HCT116 (cell line): Measurements from ENCODE around the gene DTNB. TPM values are rescaled to one million over a fixed set of nuclear protein-coding genes. Genes with fewer than 3 reads are reported as not detected.

ENCODE experiments used
- ATAC-seq: fragments of 200-7000 bp; cut with Tn5 transposase; 2 replicates; pipeline ENCODE4 v1.9.1; 2020; ENCODE audit warnings: mild to moderate bottlenecking, moderate library complexity
- BruUV-seq: library from RNA; stranded (reverse); fragments of 400-500 nt; replicated peaks from 2 replicates; lab custom pipeline; 2021; lab: Mats Ljungman, UMichigan
- CTCF ChIA-PET: fragments of 300-600 bp; sonication (Branson Sonifier 250); formaldehyde crosslinking; loops from one replicate; lab custom pipeline; 2021; ENCODE audit warnings: antibody characterized with exemption; lab: Charles Lee
- POLR2A ChIA-PET: fragments of 300-600, 350-600 bp; sonication (Branson Sonifier 250); formaldehyde crosslinking; loops from one replicate; lab custom pipeline; 2021; ENCODE audit warnings: antibody characterized with exemption; lab: Charles Lee
- RAD21 ChIA-PET, 2 experiments: fragments of 300-600 bp; sonication (Branson Sonifier 250); formaldehyde crosslinking; loops; one replicate each; lab custom pipeline; 2023; ENCODE audit warnings: low total read pairs in 2 of 2; ENCODE audit not compliant: uncharacterized antibody in 2 of 2, unreplicated experiment in 2 of 2, low non-redundant PET in 1 of 2; lab: Charles Lee
- DNase-seq: peaks from one replicate; pipeline ENCODE4 v3.0.0-alpha.2; 2010; ENCODE audit warnings: low read depth, low spot score
- H2AFZ ChIP-seq: fragments of 200-600 bp; shearing (Covaris generic), sonication (generic); 2 replicates; pipeline ENCODE4 v1.6.1; 2017; ENCODE audit warnings: low read depth, mixed run types, mixed read lengths, antibody characterized with exemption, low read length; ENCODE audit not compliant: poor library complexity, severe bottlenecking
- H3K27ac ChIP-seq: 2 replicates; pipeline ENCODE4 v1.5.1; 2012; ENCODE audit warnings: low read depth, low read length
- H3K27me3 ChIP-seq: fragments of 200-600 bp; sonication (generic); 2 replicates; pipeline ENCODE4 v1.6.1; 2016; ENCODE audit warnings: mixed run types, low read length, mixed read lengths; ENCODE audit not compliant: insufficient read depth
- H3K36me3 ChIP-seq, 2 experiments: fragments of 200-500 bp in 1 of 2; fragments of 200-600 bp in 1 of 2; sonication (Bioruptor generic) in 1 of 2; sonication (generic) in 1 of 2; 2 replicates each; pipeline versions ENCODE4 v1.5.1 to v1.6.1; 2014 to 2016; ENCODE audit warnings: low read length in 2 of 2, inconsistent platforms in 1 of 2, mixed read lengths in 1 of 2, mixed run types in 1 of 2; ENCODE audit not compliant: insufficient read depth in 2 of 2, control insufficient read depth in 1 of 2
- H3K4me1 ChIP-seq, 2 experiments: fragments of 200-600 bp in 1 of 2; sonication (generic) in 1 of 2; 2 replicates each; pipeline versions ENCODE4 v1.5.1 to v1.6.1; 2012 to 2017; ENCODE audit warnings: low read length in 2 of 2, inconsistent platforms in 1 of 2, mild to moderate bottlenecking in 1 of 2, mixed read lengths in 1 of 2, mixed run types in 1 of 2, moderate library complexity in 1 of 2; ENCODE audit not compliant: insufficient read depth in 2 of 2, control insufficient read depth in 1 of 2
- H3K4me2 ChIP-seq: fragments of 200-600 bp; sonication (generic); 2 replicates; pipeline ENCODE4 v1.6.1; 2017; ENCODE audit warnings: mixed run types, low read length, mixed read lengths
- H3K4me3 ChIP-seq, 2 experiments: fragments of 200-600 bp in 1 of 2; sonication (generic) in 1 of 2; replicated peaks in 1 of 2; 2 replicates each; pipeline ENCODE4 v1.5.1; 2011 to 2016; ENCODE audit warnings: low read length in 2 of 2, control low read depth in 1 of 2, low read depth in 1 of 2, mild to moderate bottlenecking in 1 of 2, mixed read lengths in 1 of 2, mixed run types in 1 of 2
- H3K79me2 ChIP-seq: fragments of 200-600 bp; sonication (generic); 2 replicates; pipeline ENCODE4 v1.6.1; 2017; ENCODE audit warnings: mild to moderate bottlenecking, mixed run types, low read length, moderate library complexity, mixed read lengths; ENCODE audit not compliant: insufficient read depth
- H3K9ac ChIP-seq: fragments of 200-600 bp; sonication (generic); 2 replicates; pipeline ENCODE4 v1.6.1; 2016; ENCODE audit warnings: low read length, mixed read lengths
- H3K9me2 ChIP-seq: fragments of 200-600 bp; sonication (generic), shearing (Covaris generic); 2 replicates; pipeline ENCODE4 v1.6.1; 2017; ENCODE audit warnings: mixed run types, mild to moderate bottlenecking, moderate library complexity; ENCODE audit not compliant: insufficient read depth
- H3K9me3 ChIP-seq, 2 experiments: fragments of 200-500 bp in 1 of 2; fragments of 200-600 bp in 1 of 2; sonication (Bioruptor generic) in 1 of 2; sonication (generic) in 1 of 2; 2 replicates each; pipeline ENCODE4 v1.6.1; 2014 to 2017; ENCODE audit warnings: low read length in 2 of 2, mixed read lengths in 2 of 2, inconsistent platforms in 1 of 2, low read depth in 1 of 2, mild to moderate bottlenecking in 1 of 2, mixed run types in 1 of 2, moderate library complexity in 1 of 2; ENCODE audit not compliant: control insufficient read depth in 1 of 2, insufficient read depth in 1 of 2
- H4K20me1 ChIP-seq: fragments of 200-600 bp; sonication (generic), shearing (Covaris generic); 2 replicates; pipeline ENCODE4 v1.6.1; 2017; ENCODE audit warnings: mixed run types, mild to moderate bottlenecking, moderate library complexity; ENCODE audit not compliant: insufficient read depth
- CEBPB ChIP-seq: IDR thresholded peaks from 2 replicates; pipeline ENCODE4 v1.6.1; 2012; ENCODE audit warnings: low read depth
- EZH2 ChIP-seq: fragments of 200-600 bp; sonication (generic); IDR thresholded peaks from 2 replicates; pipeline ENCODE4 v1.6.1; 2017; ENCODE audit warnings: antibody characterized with exemption, mixed run types
- EZH2phosphoT487 ChIP-seq: fragments of 200-600 bp; IDR thresholded peaks from 2 replicates; pipeline ENCODE4 v1.6.1; 2018; ENCODE audit warnings: antibody characterized with exemption, borderline replicate concordance
- JUND ChIP-seq: IDR thresholded peaks from 2 replicates; pipeline ENCODE4 v1.6.1; 2012
- RAD21 ChIP-seq: IDR thresholded peaks from 2 replicates; pipeline ENCODE4 v1.6.1; 2012; ENCODE audit warnings: low read depth, mild to moderate bottlenecking
- SIN3A ChIP-seq: IDR thresholded peaks from 2 replicates; pipeline ENCODE4 v1.6.1; 2012; ENCODE audit warnings: low read depth
- TCF7L2 ChIP-seq: IDR thresholded peaks from 2 replicates; pipeline ENCODE4 v1.7.0; 2011; ENCODE audit warnings: borderline replicate concordance, inconsistent platforms; ENCODE audit not compliant: insufficient read depth, insufficient read length; ENCODE audit errors: extremely low read depth
- YY1 ChIP-seq: IDR thresholded peaks from 2 replicates; pipeline ENCODE4 v1.6.1; 2011; ENCODE audit warnings: low read length, low read depth, moderate library complexity, mild to moderate bottlenecking; ENCODE audit not compliant: insufficient replicate concordance; ENCODE audit errors: extremely low read depth
- ZBTB33 ChIP-seq: IDR thresholded peaks from 2 replicates; pipeline ENCODE4 v1.6.1; 2011; ENCODE audit warnings: mild to moderate bottlenecking, low read length, moderate library complexity; ENCODE audit not compliant: insufficient replicate concordance; ENCODE audit errors: extremely low read depth
- ZFX ChIP-seq: fragments of 450-650 bp; IDR thresholded peaks from 2 replicates; pipeline ENCODE4 v1.6.1; 2017
- ZNF274 ChIP-seq: fragments of 200-500 bp; sonication (Bioruptor generic); IDR thresholded peaks from 2 replicates; pipeline ENCODE4 v1.6.1; 2014; ENCODE audit warnings: mild to moderate bottlenecking, low read depth, low read length, inconsistent platforms
- intact Hi-C: fragments of 100-400 bp; cut with micrococcal nuclease; formaldehyde crosslinking; loops from 2 replicates; pipeline ENCODE4 v1.10.0; 2022
- total RNA-seq: library from RNA; stranded (reverse); gene quantifications from one replicate; pipeline ENCODE4 v1.2.1, GENCODE V29; 2021; ENCODE audit not compliant: unreplicated experiment
- TF ChIP-seq, protein P1 (sequence below): IDR thresholded peaks from 2 replicates; pipeline ENCODE4 v1.6.1; 2012; ENCODE audit warnings: low read depth
- TF ChIP-seq, protein P2 (sequence below): IDR thresholded peaks from 2 replicates; pipeline ENCODE4 v1.6.1; 2012

DTNB gene
- total RNA-seq, 1 experiment from 2014 or later, result 30.2 TPM

DNA sequence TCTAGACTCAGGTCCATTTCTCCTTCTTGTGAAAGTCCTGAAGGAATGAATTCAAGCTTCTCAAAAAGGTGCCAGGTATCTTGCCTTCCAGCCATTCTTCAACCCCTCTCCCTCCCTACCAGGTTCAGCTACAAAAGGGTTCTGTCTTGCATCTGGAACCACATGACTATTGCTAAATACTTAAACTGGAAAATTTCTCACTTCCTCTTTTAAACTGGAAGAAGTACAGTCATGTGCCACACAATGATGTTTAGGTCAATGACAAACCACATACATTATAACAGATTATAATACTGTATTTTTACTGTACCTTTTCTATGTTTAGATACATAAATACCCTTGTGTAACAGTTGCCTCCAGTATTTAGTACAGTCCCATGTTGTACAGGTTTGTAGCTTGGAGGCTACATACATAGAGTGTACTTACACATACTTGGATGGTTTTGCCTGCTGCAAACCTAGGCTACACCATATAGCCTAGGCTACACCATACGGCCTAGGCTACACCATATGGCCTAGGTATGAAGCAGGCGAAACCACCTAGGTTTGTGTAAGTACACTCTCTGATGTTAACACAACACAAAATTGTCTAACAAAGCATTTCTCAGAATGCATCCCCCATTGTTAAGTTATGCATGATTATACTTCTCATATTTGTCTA lies 189.6 kb downstream of the DTNB start:
- Histone ChIP-seq H3K9me3 (no peaks in the 10 kb centered on the region), H2AFZ (no peak overlapping the region), H3K9ac (no peak overlapping the region), H3K36me3 (no peaks in the 10 kb centered on the region), H3K9me2 (no peaks in the 10 kb centered on the region), H3K27me3 (no peaks in the 10 kb centered on the region), H3K4me1 (no peaks in the 10 kb centered on the region), H3K4me3 (no peak overlapping the region), H4K20me1 (no peaks in the 10 kb centered on the region), H3K79me2 (no peaks in the 10 kb centered on the region), H3K27ac (no peak overlapping the region), H3K4me2 (no peak overlapping the region)
- intact Hi-C loops, result no loop called here
- BruUV-seq, result no TSS peak
- RAD21 ChIA-PET, result no interaction called here
- DNase-seq (no peak), ATAC-seq (no peak)
- CTCF ChIA-PET, result no interaction called here
- TF ChIP-seq ZNF274, result no peak
- TF ChIP-seq YY1, result no peak
- TF ChIP-seq, protein P1, sequence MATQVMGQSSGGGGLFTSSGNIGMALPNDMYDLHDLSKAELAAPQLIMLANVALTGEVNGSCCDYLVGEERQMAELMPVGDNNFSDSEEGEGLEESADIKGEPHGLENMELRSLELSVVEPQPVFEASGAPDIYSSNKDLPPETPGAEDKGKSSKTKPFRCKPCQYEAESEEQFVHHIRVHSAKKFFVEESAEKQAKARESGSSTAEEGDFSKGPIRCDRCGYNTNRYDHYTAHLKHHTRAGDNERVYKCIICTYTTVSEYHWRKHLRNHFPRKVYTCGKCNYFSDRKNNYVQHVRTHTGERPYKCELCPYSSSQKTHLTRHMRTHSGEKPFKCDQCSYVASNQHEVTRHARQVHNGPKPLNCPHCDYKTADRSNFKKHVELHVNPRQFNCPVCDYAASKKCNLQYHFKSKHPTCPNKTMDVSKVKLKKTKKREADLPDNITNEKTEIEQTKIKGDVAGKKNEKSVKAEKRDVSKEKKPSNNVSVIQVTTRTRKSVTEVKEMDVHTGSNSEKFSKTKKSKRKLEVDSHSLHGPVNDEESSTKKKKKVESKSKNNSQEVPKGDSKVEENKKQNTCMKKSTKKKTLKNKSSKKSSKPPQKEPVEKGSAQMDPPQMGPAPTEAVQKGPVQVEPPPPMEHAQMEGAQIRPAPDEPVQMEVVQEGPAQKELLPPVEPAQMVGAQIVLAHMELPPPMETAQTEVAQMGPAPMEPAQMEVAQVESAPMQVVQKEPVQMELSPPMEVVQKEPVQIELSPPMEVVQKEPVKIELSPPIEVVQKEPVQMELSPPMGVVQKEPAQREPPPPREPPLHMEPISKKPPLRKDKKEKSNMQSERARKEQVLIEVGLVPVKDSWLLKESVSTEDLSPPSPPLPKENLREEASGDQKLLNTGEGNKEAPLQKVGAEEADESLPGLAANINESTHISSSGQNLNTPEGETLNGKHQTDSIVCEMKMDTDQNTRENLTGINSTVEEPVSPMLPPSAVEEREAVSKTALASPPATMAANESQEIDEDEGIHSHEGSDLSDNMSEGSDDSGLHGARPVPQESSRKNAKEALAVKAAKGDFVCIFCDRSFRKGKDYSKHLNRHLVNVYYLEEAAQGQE, result no peak
- no peak for TF ChIP-seq TCF7L2
- no peak for TF ChIP-seq CEBPB
- TF ChIP-seq EZH2phosphoT487, result no peak
- no peak for TF ChIP-seq JUND
- no peak for TF ChIP-seq EZH2
- no peak for TF ChIP-seq ZFX
- TF ChIP-seq, protein P2, sequence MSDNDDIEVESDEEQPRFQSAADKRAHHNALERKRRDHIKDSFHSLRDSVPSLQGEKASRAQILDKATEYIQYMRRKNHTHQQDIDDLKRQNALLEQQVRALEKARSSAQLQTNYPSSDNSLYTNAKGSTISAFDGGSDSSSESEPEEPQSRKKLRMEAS, result no peak
- no peak for TF ChIP-seq ZBTB33
- no peak for TF ChIP-seq SIN3A
- TF ChIP-seq RAD21, result no peak
- POLR2A ChIA-PET, result no interaction called here
